IMR-90 (cell line): ENCODE data around the gene PDE4B. TPM values are rescaled to one million over a fixed set of nuclear protein-coding genes. Genes with fewer than 3 reads are reported as not detected.

Experiments used
- ATAC-seq: fragments of 200-7000 bp; cut with Tn5 transposase; 2 replicates; pipeline ENCODE4 v1.9.1; 2020; ENCODE audit warnings: low read depth, mild to moderate bottlenecking, moderate library complexity
- BruUV-seq: library from RNA; stranded (reverse); fragments of 400-500 nt; replicated peaks from 2 replicates; lab custom pipeline; 2021; lab: Mats Ljungman, UMichigan
- CTCF ChIA-PET: fragments of 300-600 bp; formaldehyde crosslinking; extraction: SDS; loops from one replicate; lab custom pipeline; 2021; ENCODE audit warnings: antibody characterized with exemption; lab: Yijun Ruan, JAX
- POLR2A ChIA-PET: fragments of 300-600 bp; sonication (Branson Sonifier 250); formaldehyde crosslinking; loops from one replicate; lab custom pipeline; 2022; ENCODE audit warnings: antibody characterized with exemption; ENCODE audit not compliant: unreplicated experiment; lab: Charles Lee
- DNase-seq: peaks from one replicate; pipeline ENCODE4 v3.0.0; 2013
- H2AFZ ChIP-seq: replicated peaks from 2 replicates; pipeline ENCODE3; 2013; ENCODE audit warnings: low read length, mild to moderate bottlenecking; ENCODE audit not compliant: poor library complexity
- H2AK5ac ChIP-seq: 2 replicates; pipeline ENCODE4 v1.6.1; 2013; ENCODE audit warnings: low read depth, low read length, inconsistent platforms
- H2AK9ac ChIP-seq: replicated peaks from 2 replicates; pipeline ENCODE3; 2013; ENCODE audit warnings: mild to moderate bottlenecking, low read depth, low read length, moderate library complexity; ENCODE audit not compliant: poor library complexity
- H2BK120ac ChIP-seq: 2 replicates; pipeline ENCODE4 v1.6.1; 2013; ENCODE audit warnings: low read depth, low read length, inconsistent platforms
- H2BK15ac ChIP-seq: 3 replicates; pipeline ENCODE4 v1.6.1; 2013; ENCODE audit warnings: low read depth, low read length, inconsistent platforms
- H2BK20ac ChIP-seq: 2 replicates; pipeline ENCODE4 v1.6.1; 2013; ENCODE audit warnings: low read depth, mild to moderate bottlenecking, inconsistent platforms, low read length, moderate library complexity
- H2BK5ac ChIP-seq: 2 replicates; pipeline ENCODE4 v1.6.1; 2013; ENCODE audit warnings: mild to moderate bottlenecking, low read depth, low read length, inconsistent platforms; ENCODE audit not compliant: poor library complexity, severe bottlenecking
- H3K14ac ChIP-seq: replicated peaks from 2 replicates; pipeline ENCODE4 v1.6.1; 2013; ENCODE audit warnings: low read depth, low read length, inconsistent platforms
- H3K18ac ChIP-seq: 2 replicates; pipeline ENCODE4 v1.6.1; 2013; ENCODE audit warnings: low read depth, low read length, control low read depth
- H3K23ac ChIP-seq: 2 replicates; pipeline ENCODE4 v1.6.1; 2013; ENCODE audit warnings: low read depth, low read length, inconsistent platforms
- H3K27ac ChIP-seq: 2 replicates; pipeline ENCODE4 v1.5.1; 2013; ENCODE audit warnings: mild to moderate bottlenecking, control low read depth, low read length; ENCODE audit not compliant: insufficient read depth
- H3K27me3 ChIP-seq: 2 replicates; pipeline ENCODE4 v1.6.1; 2013; ENCODE audit warnings: low read length; ENCODE audit not compliant: control insufficient read depth, insufficient read depth
- H3K36me3 ChIP-seq: 2 replicates; pipeline ENCODE4 v1.6.1; 2013; ENCODE audit warnings: low read length, mixed read lengths; ENCODE audit not compliant: control insufficient read depth, insufficient read depth
- H3K4ac ChIP-seq: 2 replicates; pipeline ENCODE4 v1.6.1; 2013; ENCODE audit warnings: low read depth, low read length, inconsistent platforms
- H3K4me1 ChIP-seq: 2 replicates; pipeline ENCODE4 v1.6.1; 2013; ENCODE audit warnings: low read length, mixed read lengths; ENCODE audit not compliant: control insufficient read depth, insufficient read depth
- H3K4me2 ChIP-seq: 2 replicates; pipeline ENCODE4 v1.6.1; 2013; ENCODE audit warnings: low read depth, mild to moderate bottlenecking, control low read depth, low read length, moderate library complexity
- H3K4me3 ChIP-seq: 2 replicates; pipeline ENCODE4 v1.5.1; 2013; ENCODE audit warnings: low read depth, mild to moderate bottlenecking, control low read depth, low read length, moderate library complexity; ENCODE audit not compliant: insufficient read depth
- H3K56ac ChIP-seq: 2 replicates; pipeline ENCODE4 v1.6.1; 2013; ENCODE audit warnings: low read length, inconsistent platforms; ENCODE audit not compliant: insufficient read depth; ENCODE audit errors: extremely low read depth
- H3K79me1 ChIP-seq, 2 experiments: 2 replicates each; pipeline ENCODE4 v1.6.1; 2013; ENCODE audit warnings: low read length in 2 of 2, inconsistent platforms in 1 of 2, low read depth in 1 of 2
- H3K9ac ChIP-seq: 2 replicates; pipeline ENCODE4 v1.6.1; 2013; ENCODE audit warnings: low read depth, low read length, control low read depth
- H3K9me1 ChIP-seq: 2 replicates; pipeline ENCODE4 v1.6.1; 2013; ENCODE audit warnings: low read length, inconsistent platforms; ENCODE audit not compliant: insufficient read depth
- H3K9me3 ChIP-seq: 2 replicates; pipeline ENCODE4 v1.6.1; 2013; ENCODE audit warnings: low read length; ENCODE audit not compliant: control insufficient read depth, insufficient read depth
- H4K20me1 ChIP-seq: 2 replicates; pipeline ENCODE4 v1.6.1; 2013; ENCODE audit warnings: low read length, inconsistent platforms; ENCODE audit not compliant: insufficient read depth
- H4K5ac ChIP-seq: 2 replicates; pipeline ENCODE4 v1.6.1; 2013; ENCODE audit warnings: mild to moderate bottlenecking, low read depth, low read length, control low read depth
- H4K8ac ChIP-seq, 2 experiments: 2 replicates each; pipeline ENCODE4 v1.6.1; 2013; ENCODE audit warnings: low read depth in 2 of 2, low read length in 2 of 2, control low read depth in 1 of 2, inconsistent platforms in 1 of 2
- H4K91ac ChIP-seq: 2 replicates; pipeline ENCODE4 v1.6.1; 2013; ENCODE audit warnings: low read depth, low read length, inconsistent platforms; ENCODE audit not compliant: insufficient read depth
- POLR2A ChIP-seq: IDR thresholded peaks from 2 replicates; pipeline ENCODE4 v1.6.1; 2012; ENCODE audit warnings: mild to moderate bottlenecking, low read depth, low read length
- WGBS, 2 experiments: methylation state at CpG; one replicate each; pipeline versions ENCODE4 v1.1.5 to v1.1.7; 2013; ENCODE audit warnings: missing lambda C conversion rate in 2 of 2; ENCODE audit not compliant: insufficient read length in 1 of 2; ENCODE audit errors: extremely low coverage in 2 of 2; 5-methylcytosine and 5-hydroxymethylcytosine counted together
- dilution Hi-C: fragments of 300-500 bp; cut with HindIII; formaldehyde crosslinking; loops from one replicate; pipeline ENCODE4 v1.14.3; 2018; ENCODE audit warnings: low sequenced_read_pairs; ENCODE audit not compliant: unreplicated experiment
- in situ Hi-C: fragments of 300-500 bp; cut with MboI; formaldehyde crosslinking; loops from 3 replicates; pipeline ENCODE4 v1.14.3; 2019; ENCODE audit warnings: low sequenced_read_pairs, inconsistent platforms, mixed read lengths
- intact Hi-C: fragments of 100-400 bp; cut with micrococcal nuclease; formaldehyde crosslinking; loops from 2 replicates; pipeline ENCODE4 v1.10.0; 2022
- polyA plus RNA-seq, 3 experiments: library from polyadenylated mRNA; depleted of rRNA; stranded (reverse); fragments of >200 nt; gene quantifications; 2 replicates each; pipeline ENCODE4 v1.2.3, GENCODE V29; 2012; ENCODE audit warnings: low replicate concordance in 1 of 3
- total RNA-seq: library from RNA; depleted of rRNA; stranded (reverse); fragments of >200 nt; gene quantifications from 2 replicates; pipeline ENCODE4 v1.2.3, GENCODE V29; 2012

PDE4B gene
- total and polyA plus RNA-seq, 2 of the 4 experiments (the other 2 are of a cell fraction), result 5.8 to 21.3 TPM

DNA sequence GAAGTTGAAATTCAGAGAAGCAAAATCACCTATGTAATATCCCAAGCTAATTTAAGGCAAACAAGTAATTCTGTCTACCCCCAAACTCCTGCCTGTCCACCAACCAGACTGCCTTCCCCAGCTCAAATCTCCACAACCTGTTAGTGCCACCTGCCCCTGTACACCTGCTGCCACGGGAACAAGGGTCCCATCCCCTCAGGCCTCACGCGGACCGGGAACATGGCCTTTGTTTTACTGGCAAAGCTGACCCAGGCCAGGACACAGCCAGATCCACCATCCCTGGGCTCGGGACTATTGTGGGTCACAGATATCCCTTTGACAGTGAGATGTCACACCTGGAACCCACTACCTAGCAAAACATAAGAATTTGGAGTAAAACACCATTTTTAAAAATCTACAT, 601.9 kb downstream of the PDE4B start:
- H3K56ac ChIP-seq, result no peak overlapping the region
- no peak overlapping the region for H2BK120ac ChIP-seq
- H3K23ac ChIP-seq, result no peak overlapping the region
- no peak overlapping the region; the same call in 1 of the 2 replicates for H3K4ac ChIP-seq
- DNase-seq (no peak), ATAC-seq (no peak)
- no peaks in the 10 kb centered on the region for H3K9me1 ChIP-seq
- H2BK20ac ChIP-seq, result no peak overlapping the region
- no peak overlapping the region for H4K5ac ChIP-seq
- no peak overlapping the region for H4K8ac ChIP-seq
- no peak overlapping the region for H2AK5ac ChIP-seq
- no peaks in the 10 kb centered on the region for H3K9me3 ChIP-seq
- in situ Hi-C loops (no loop called here), intact Hi-C loops (no loop called here), dilution Hi-C loops (no loop called here)
- H3K9ac ChIP-seq, result no peak overlapping the region
- H3K79me1 ChIP-seq, result no peaks in the 10 kb centered on the region
- no TSS peak for BruUV-seq
- no peaks in the 10 kb centered on the region for H4K20me1 ChIP-seq
- H3K36me3 ChIP-seq, result no peaks in the 10 kb centered on the region
- H2BK5ac ChIP-seq, result no peak overlapping the region
- H2BK15ac ChIP-seq, result no peak overlapping the region
- no peaks in the 10 kb centered on the region for H3K27me3 ChIP-seq
- no peak overlapping the region for H2AK9ac ChIP-seq
- H3K4me2 ChIP-seq, result no peak overlapping the region
- H3K14ac ChIP-seq, result no peak overlapping the region
- no peak overlapping the region for H3K27ac ChIP-seq
- CTCF ChIA-PET, result no interaction called here
- H4K91ac ChIP-seq, result no peak overlapping the region
- WGBS, 2 experiments, result 93% methylated on average over 3 of the region's 5 CpGs; no CpG with 5 or more reads in 1 of the 2 experiments
- no peak overlapping the region for H2AFZ ChIP-seq
- no peak overlapping the region for H3K18ac ChIP-seq
- TF ChIP-seq POLR2A, result no peak
- peaks cover 2% of the 10 kb centered on the region; the same call in 1 of the 2 replicates for H3K4me1 ChIP-seq
- POLR2A ChIA-PET, result no interaction called here
- no peak overlapping the region for H3K4me3 ChIP-seq
